Measurements from ENCODE around the gene HRH2.

DNA sequence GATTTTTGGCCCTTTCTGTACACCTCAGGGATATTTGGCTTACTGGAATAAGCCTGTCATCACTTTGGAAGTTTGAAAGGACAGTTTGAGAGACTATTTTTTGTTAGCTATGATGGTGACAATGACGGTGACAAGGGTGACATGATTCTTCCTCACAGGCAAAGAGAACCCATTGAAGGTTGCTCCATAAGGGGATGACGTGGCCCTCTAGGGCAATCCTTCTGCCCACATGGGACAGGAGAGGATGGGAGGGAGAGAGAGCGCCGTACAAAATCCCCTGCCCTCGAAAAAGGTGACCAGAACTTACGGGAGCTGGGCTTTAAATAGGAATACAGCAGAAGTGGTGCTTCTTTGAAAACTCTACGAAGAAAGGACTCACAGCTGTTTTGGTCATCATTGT is 22.6 kb downstream of the HRH2 start:
- no peak for TF ChIP-seq REST (IDR thresholded peaks at IDR 0.05; ENCODE audit: insufficient read depth in 1 of 2, low read depth in 2 of 2, low read length in 2 of 2)
- no peak for TF ChIP-seq SIN3A (IDR thresholded peaks at IDR 0.05; ENCODE audit: borderline replicate concordance, insufficient read depth, low read length)
